NCI-H1105 treated with DMSO at 0.1 percent for 48 hours (cell line): ENCODE measurements around the gene CD58.

ENCODE experiments used
- DNase-seq: peaks from one replicate; lab custom pipeline; 2025; lab: John Stamatoyannopoulos, UW

The CD58 gene

GRCh38 chr1:116472431-116472961 is 98.3 kb downstream of the CD58 start:
- DNase-seq, result peak; percentile 39

- no peak for DNase-seq
Measured at GRCh38 chr1:116471241-116471640, 99.6 kb downstream of the CD58 start.

GRCh38 chr1:116470671-116471070 is 100.2 kb downstream of the CD58 start:
- no peak for DNase-seq

- DNase-seq, result no peak
Measured at GRCh38 chr1:116466810-116467557, 103.8 kb downstream of the CD58 start.

- DNase-seq, result no peak
Measured at GRCh38 chr1:116465845-116466685, 104.8 kb downstream of the CD58 start.

- no peak for DNase-seq
Measured at GRCh38 chr1:116465477-116465844, 105.4 kb downstream of the CD58 start.
